ENCODE measurements around the gene RAB37.

DNA sequence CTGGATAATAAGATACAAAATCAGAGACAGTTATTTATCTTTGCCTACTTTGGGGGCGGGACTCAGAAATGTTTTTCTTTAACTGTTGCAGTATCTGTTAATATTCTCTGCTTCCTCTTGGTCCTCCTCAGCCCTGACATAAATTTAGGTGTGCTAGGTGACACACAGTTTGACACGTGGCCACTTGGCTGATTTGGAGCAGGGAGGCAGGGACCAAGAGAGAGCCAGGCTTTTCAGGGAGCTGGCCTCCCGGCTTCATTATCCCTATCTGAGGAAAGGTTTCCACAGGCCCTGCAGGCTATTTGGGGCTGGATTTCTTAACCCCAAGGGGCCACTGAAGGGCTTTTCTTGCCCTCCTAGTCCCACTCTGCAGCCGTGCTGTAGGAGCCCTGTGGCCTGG is 59.2 kb downstream of the RAB37 start:
- TF ChIP-seq EZH2 (IDR thresholded peaks at IDR 0.05; ENCODE audit: borderline replicate concordance, insufficient read depth, low read depth, low read length, poor library complexity, severe bottlenecking): no peak
- TF ChIP-seq, protein P1, sequence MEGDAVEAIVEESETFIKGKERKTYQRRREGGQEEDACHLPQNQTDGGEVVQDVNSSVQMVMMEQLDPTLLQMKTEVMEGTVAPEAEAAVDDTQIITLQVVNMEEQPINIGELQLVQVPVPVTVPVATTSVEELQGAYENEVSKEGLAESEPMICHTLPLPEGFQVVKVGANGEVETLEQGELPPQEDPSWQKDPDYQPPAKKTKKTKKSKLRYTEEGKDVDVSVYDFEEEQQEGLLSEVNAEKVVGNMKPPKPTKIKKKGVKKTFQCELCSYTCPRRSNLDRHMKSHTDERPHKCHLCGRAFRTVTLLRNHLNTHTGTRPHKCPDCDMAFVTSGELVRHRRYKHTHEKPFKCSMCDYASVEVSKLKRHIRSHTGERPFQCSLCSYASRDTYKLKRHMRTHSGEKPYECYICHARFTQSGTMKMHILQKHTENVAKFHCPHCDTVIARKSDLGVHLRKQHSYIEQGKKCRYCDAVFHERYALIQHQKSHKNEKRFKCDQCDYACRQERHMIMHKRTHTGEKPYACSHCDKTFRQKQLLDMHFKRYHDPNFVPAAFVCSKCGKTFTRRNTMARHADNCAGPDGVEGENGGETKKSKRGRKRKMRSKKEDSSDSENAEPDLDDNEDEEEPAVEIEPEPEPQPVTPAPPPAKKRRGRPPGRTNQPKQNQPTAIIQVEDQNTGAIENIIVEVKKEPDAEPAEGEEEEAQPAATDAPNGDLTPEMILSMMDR (IDR thresholded peaks at IDR 0.05): no peak
